Smooth muscle cell (in vitro differentiated cells): ENCODE results near the gene TUBB4B. TPM values are rescaled to one million over a fixed set of nuclear protein-coding genes. Genes with fewer than 3 reads are reported as not detected.

ENCODE experiments used
- DNase-seq: peaks from one replicate; lab custom pipeline; 2025; ENCODE audit not compliant: unreplicated experiment; lab: John Stamatoyannopoulos, UW
- H2AFZ ChIP-seq: fragments of 200-600 bp; sonication (generic); 2 replicates; pipeline ENCODE4 v1.6.0; 2016; ENCODE audit warnings: antibody characterized with exemption, low read depth, mild to moderate bottlenecking
- H3F3A ChIP-seq: fragments of 200-600 bp; sonication (generic); 2 replicates; pipeline ENCODE4 v1.6.0; 2017; ENCODE audit warnings: antibody characterized with exemption, low read depth
- H3K27ac ChIP-seq: fragments of 200-600 bp; sonication (generic); 2 replicates; pipeline ENCODE4 v1.5.1; 2016; ENCODE audit warnings: low read depth, mild to moderate bottlenecking
- H3K27me3 ChIP-seq: fragments of 200-600 bp; sonication (generic); 2 replicates; pipeline ENCODE4 v1.6.1; 2016; ENCODE audit warnings: low read depth, mild to moderate bottlenecking
- H3K36me3 ChIP-seq: fragments of 200-600 bp; sonication (generic); 2 replicates; pipeline ENCODE4 v1.5.1; 2016; ENCODE audit warnings: low read depth
- H3K4me1 ChIP-seq: fragments of 200-600 bp; sonication (generic); 2 replicates; pipeline ENCODE4 v1.5.1; 2016; ENCODE audit warnings: low read depth
- H3K4me2 ChIP-seq: fragments of 200-600 bp; sonication (generic); 2 replicates; pipeline ENCODE4 v1.6.0; 2016; ENCODE audit warnings: mild to moderate bottlenecking
- H3K4me3 ChIP-seq: fragments of 200-600 bp; sonication (generic); 2 replicates; pipeline ENCODE4 v1.5.1; 2016; ENCODE audit warnings: mild to moderate bottlenecking
- H3K79me2 ChIP-seq: fragments of 200-600 bp; sonication (generic); 2 replicates; pipeline ENCODE4 v1.6.0; 2016; ENCODE audit warnings: low read depth, mild to moderate bottlenecking
- H3K9ac ChIP-seq: fragments of 200-600 bp; sonication (generic); 2 replicates; pipeline ENCODE4 v1.6.0; 2016; ENCODE audit warnings: low read depth
- H3K9me3 ChIP-seq: fragments of 200-600 bp; sonication (generic); replicated peaks from 2 replicates; pipeline ENCODE4 v1.5.1; 2016; ENCODE audit warnings: low read depth
- H4K20me1 ChIP-seq: fragments of 200-600 bp; sonication (generic); 2 replicates; pipeline ENCODE4 v1.6.0; 2016; ENCODE audit warnings: low read depth
- WGBS: methylation state at CpG from one replicate; pipeline ENCODE4 v1.1.7; 2016; ENCODE audit warnings: low lambda C conversion rate; 5-methylcytosine and 5-hydroxymethylcytosine counted together
- polyA plus RNA-seq: library from polyadenylated mRNA; unstranded; fragments of >200 nt; fragmentation: Nextera tagmentation; extraction: Ambion mirVana; gene quantifications from 2 replicates; pipeline ENCODE4 v1.2.1, GENCODE V29; 2016
- total RNA-seq: library from RNA; depleted of rRNA; stranded (reverse); fragments of >200 nt; gene quantifications from 2 replicates; pipeline ENCODE4 v1.2.3, GENCODE V29; 2014
- TF ChIP-seq, protein P1 (sequence below): fragments of 200-600 bp; sonication (generic); IDR thresholded peaks from 2 replicates; pipeline ENCODE4 v1.5.1; 2017; ENCODE audit warnings: borderline replicate concordance, mild to moderate bottlenecking, antibody characterized with exemption; ENCODE audit not compliant: insufficient read depth, poor library complexity, severe bottlenecking

Gene TUBB4B
- total and polyA plus RNA-seq, 2 experiments from 2014 or later, result 164 to 317 TPM

DNA sequence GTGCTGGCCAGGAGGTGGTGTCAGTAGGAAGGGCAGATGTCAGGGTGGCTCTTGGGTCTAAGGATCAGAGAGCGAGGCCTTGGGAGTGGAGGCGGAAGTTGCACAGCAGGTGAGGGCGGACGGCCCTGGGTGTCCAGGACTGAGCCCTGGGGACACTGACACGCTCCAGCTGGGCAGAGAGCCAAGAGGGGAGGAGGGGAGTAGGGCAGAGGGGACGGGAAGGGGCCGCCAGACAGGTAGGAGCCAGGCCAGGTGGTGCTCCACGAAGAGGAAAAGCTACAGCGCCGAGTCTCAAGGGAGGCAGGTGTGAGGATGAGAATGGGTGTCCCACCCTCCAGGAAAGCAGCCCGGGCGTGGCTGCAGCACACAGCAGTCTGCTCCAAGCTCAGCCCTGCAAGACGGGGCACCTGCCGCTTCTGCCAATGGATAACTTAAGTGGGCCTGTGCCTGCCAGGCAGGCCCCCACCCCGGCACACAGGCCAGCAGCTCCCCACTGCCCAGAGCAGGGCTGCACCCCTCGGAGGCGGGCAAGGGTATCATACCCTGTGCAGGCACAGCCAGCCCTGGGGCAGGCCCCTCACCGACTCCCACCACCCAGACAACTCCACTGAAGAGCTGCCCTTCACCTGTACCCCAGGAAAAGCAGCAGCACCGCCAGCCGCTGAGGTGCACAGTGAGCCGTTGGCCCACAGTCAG, 45.4 kb upstream of the TUBB4B start:
- H4K20me1 ChIP-seq, result peaks cover 64% of the 10 kb centered on the region
- DNase-seq, result no peak

DNA sequence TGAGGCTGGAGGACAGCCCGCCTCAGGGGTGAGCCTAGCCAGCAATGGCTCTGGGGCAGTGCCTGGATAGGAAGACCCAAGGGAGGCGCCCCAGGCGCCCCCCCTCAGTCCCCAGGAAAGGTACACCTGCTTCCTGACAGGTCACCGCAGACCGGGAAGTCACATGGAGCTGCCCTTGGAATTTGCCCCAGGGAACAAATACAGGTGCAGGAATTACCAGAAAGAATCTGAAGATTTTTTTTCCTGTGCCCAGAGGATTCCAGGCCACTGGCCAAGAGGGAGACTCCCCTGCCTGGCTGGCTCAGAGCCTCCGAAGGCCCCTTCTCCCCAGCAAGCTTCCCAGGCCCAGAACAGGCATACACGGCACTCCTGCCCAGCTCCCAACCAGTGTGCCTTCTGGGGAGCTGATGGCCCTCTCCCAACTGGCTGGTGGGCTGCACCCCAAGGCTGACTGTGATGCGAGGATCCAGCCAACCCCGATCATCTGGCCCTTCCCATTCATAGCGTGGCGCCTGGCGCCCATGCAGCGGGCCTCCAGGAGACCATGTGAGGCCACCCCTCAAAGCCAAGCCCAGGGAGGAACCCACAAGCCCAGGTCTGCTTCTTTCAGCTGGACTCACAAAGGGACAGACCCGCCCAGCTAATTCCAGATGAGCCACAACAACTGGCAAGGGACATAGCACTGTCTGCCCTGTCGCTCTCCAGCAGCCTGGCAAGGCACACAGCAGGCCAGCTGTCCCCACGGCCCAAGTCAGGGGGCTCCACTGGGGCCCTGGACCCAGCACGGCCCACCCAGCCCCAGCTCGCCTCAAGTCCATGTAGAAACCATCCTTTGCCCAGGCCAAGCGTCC, 42.8 kb upstream of the TUBB4B start:
- Histone ChIP-seq H3K4me2 (peak overlapping the region; percentile 86), H4K20me1 (peaks cover 64% of the 10 kb centered on the region), H3F3A (no peaks in the 10 kb centered on the region), H3K4me1 (peaks cover 21% of the 10 kb centered on the region), H3K4me3 (peak overlapping the region; percentile 59), H3K9me3 (no peaks in the 10 kb centered on the region), H3K27me3 (no peaks in the 10 kb centered on the region), H3K36me3 (no peaks in the 10 kb centered on the region), H3K27ac (no peak overlapping the region), H3K79me2 (peaks cover 50% of the 10 kb centered on the region), H3K9ac (no peak overlapping the region), H2AFZ (no peak overlapping the region)
- DNase-seq, result no peak
- TF ChIP-seq, protein P1, sequence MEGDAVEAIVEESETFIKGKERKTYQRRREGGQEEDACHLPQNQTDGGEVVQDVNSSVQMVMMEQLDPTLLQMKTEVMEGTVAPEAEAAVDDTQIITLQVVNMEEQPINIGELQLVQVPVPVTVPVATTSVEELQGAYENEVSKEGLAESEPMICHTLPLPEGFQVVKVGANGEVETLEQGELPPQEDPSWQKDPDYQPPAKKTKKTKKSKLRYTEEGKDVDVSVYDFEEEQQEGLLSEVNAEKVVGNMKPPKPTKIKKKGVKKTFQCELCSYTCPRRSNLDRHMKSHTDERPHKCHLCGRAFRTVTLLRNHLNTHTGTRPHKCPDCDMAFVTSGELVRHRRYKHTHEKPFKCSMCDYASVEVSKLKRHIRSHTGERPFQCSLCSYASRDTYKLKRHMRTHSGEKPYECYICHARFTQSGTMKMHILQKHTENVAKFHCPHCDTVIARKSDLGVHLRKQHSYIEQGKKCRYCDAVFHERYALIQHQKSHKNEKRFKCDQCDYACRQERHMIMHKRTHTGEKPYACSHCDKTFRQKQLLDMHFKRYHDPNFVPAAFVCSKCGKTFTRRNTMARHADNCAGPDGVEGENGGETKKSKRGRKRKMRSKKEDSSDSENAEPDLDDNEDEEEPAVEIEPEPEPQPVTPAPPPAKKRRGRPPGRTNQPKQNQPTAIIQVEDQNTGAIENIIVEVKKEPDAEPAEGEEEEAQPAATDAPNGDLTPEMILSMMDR, result no peak
- 85% methylated on average over 19 of the region's 19 CpGs for WGBS

More for the DNA sequence above, 45.4 kb upstream of the TUBB4B start:
- Histone ChIP-seq H3K9me3 (no peaks in the 10 kb centered on the region), H3K9ac (no peak overlapping the region), H3K4me3 (no peak overlapping the region), H3K79me2 (peaks cover 45% of the 10 kb centered on the region), H3K36me3 (no peaks in the 10 kb centered on the region), H3F3A (no peaks in the 10 kb centered on the region), H3K4me1 (peaks cover 15% of the 10 kb centered on the region), H3K4me2 (no peak overlapping the region), H3K27me3 (no peaks in the 10 kb centered on the region), H3K27ac (no peak overlapping the region), H2AFZ (no peak overlapping the region)
- WGBS, result 94% methylated on average over 21 of the region's 21 CpGs
- TF ChIP-seq, protein P1, result no peak

DNA sequence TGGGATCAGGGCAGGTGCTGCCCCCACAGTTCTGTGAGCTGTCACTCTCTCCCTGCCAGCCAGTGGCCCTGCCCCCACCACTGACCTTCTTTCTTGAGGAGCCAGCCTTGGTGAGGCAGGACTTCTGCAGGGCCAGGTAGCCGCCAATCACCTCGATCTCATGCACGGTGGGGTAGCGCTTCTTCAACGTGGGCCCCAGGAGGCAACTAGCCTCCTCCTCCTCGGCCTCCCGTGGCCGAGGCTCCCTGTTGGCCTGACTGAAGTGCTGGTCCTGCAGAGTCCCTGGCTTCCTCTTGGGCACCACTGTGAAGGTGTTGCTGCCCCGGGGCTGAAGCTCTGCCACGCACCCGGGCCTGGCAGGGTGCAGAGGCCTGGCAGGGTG, 42.2 kb upstream of the TUBB4B start:
- Histone ChIP-seq H3K27ac (no peak overlapping the region), H3K9me3 (no peaks in the 10 kb centered on the region), H2AFZ (no peak overlapping the region), H3K27me3 (no peaks in the 10 kb centered on the region), H3K36me3 (no peaks in the 10 kb centered on the region), H3K4me2 (peak overlapping the region; percentile 86), H3K4me1 (peaks cover 22% of the 10 kb centered on the region), H3K4me3 (peak overlapping the region; percentile 59), H3F3A (no peaks in the 10 kb centered on the region), H4K20me1 (peaks cover 59% of the 10 kb centered on the region), H3K79me2 (peaks cover 56% of the 10 kb centered on the region), H3K9ac (peak overlapping the region; percentile 17)
- 77% methylated on average over 11 of the region's 11 CpGs for WGBS
- DNase-seq, result no peak
- TF ChIP-seq, protein P1, result no peak
